ENCODE measurements around the gene SBK2.
A peak's percentile ranks its signal among the peaks of the same experiment; 100 is the strongest.
"Not testable (repeated sequence)": the region's sequence is repeated elsewhere in the genome, so short reads cannot be mapped to it uniquely, and the experiment has no call there.

Gene SBK2

GRCh38 chr19:55500368-55500952, 36.5 kb downstream of the SBK2 start:
- no peak for DNase-seq (ENCODE audit: low read depth)

DNA sequence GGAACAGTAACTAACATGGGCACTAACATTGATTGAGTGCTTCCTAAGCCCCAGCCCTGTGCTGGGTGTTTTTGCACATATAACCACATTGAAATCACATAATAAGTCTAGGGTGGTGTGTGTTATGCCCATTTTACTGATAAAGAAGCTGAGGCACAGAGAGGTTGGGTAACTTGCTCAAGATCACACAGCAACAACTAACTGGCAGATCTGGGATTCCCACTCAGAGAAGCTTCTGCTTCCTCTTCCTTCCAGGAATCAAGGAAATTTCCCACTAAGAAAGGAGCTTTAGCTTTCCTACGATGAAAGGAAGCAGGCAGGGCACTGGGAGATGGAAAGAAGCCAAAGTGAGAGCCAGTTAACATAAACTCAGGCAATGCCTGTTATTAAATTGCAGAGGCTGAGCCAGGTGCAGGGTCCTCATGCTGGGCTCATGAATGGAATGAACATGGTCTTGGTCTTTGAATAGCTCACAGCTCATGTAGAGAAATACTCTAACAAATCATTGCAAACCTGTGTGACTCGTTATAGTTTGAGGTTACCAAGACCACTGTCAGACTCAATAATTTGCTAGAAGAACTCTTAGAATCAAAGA, 38.6 kb downstream of the SBK2 start:
- DNase-seq (ENCODE audit: low read depth): no peak

DNA sequence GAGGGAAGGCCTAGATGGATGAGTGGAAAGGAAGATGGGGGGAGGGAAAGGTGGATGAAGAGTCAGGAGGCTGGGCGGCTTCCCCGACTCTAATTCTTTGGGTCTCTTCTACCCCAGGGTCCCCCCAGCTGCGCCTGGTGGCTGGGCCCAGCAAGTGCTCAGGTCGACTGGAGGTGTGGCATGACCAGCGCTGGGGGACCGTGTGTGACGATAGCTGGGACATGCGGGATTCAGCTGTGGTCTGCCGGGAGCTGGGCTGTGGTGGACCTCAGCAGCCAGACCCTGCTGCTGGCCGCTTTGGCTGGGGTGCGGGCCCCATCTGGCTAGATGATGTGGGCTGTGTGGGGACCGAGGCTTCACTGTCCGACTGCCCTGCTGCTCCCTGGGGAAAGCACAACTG, 39.2 kb downstream of the SBK2 start:
- no peak for DNase-seq (ENCODE audit: low read depth)

DNA sequence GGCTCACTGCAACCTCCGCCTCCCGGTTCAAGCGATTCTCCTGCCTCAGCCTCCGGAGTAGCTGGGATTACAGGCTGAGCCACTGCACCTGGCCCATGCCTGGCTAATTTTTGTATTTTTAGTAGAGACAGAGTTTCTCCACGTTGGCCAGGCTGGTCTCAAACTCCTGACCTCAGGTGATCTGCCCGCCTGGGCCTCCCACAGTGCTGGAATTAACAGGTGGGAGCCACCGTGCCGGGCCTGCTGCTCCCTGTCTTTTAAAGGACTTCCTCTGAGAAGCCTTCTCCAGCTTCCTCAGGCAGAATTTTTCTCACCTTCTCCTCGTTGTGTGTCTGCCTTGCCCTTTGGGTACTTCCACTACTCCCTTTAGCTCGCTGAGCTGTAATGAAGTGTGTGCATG, 40.1 kb downstream of the SBK2 start:
- DNase-seq (ENCODE audit: low read depth): not testable (repeated sequence)

DNA sequence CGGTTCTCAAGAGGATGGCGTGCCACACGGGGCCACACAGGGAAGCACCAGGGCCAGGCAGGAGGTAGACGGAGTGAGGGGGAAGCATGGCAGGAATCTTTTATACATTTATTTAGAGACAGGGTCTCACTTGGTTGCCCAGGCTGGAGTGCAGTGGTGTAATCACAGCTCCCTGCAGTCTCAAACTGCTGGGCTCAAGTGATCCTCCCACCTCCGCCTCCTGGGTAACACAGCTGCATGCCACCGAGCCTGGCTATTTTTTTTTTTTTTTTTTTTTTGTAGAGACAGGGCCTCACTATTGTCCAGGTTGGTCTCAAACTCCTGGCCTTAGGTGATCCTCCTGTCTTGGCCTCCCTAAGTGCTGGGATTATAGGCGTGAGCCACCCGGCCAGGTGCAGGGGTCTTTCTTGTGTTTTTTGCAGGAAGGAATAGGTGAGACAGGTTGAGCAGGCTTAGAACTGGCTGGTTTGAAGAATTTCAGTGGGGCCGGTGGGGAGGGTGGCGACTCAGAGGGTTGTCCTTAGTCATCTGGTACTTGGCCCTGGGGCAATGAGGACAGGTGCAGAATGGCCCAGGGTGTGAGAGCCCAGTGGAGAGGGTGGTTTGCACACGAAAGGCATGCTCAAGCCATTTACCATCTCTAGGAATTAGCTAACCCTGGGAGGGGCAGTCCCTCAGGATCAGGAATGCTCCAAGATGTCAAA, 41.1 kb downstream of the SBK2 start:
- no peak for DNase-seq (ENCODE audit: low read depth)

DNA sequence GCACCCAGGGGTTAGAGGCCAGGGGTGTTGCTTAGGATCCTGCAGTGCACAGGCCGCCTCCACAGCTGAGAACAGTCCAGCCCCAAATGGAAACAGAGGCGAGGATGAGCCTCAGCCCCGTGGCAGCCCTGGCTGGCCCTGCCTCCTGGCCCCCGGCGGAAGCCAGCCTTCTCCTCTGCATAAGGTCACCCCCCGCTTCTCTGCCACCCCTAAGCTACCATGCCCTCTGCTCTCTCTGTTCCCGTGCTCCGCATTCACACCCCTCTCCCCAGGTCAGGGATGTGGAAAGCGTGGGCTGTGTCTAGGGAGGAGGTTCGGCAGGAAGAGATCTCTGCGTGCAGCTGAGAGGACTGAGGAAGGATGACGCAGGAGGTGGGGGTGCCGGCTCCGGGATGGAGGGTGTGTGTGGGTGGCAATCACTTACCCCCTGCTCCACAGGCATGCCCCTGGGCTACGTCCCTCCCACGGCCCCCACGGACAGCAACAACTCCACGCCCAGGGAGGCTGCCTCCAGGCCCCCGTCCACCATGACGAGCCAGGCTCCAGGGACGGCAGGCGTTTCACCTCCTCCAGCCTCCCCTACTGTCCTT, 42.7 kb downstream of the SBK2 start:
- DNase-seq (ENCODE audit: low read depth): no peak

DNA sequence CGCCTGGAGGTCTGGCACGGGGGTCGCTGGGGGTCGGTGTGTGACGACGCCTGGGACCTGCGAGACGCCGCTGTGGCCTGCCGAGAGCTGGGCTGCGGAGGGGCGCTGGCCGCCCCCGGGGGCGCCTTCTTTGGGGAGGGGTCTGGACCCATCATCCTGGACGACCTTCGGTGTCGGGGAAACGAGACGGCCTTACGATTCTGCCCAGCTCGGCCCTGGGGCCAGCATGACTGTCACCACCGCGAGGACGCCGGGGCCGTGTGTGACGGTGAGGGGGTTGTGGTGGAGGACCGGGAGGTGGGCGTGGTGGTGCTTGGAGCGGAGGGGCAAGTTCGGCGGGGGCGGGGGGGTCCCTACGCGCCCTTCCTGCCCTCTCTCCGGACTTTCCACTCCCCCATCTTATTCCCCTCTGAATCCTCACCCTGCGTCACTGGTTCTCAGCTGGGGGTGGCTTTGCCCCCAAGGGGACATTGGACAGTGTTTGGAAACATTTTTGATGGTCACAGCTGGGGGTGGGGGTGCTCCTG, 43.2 kb downstream of the SBK2 start:
- DNase-seq (ENCODE audit: low read depth): no peak

- DNase-seq (ENCODE audit: low read depth): no peak
These were observed 43.8 kb downstream of the SBK2 start for GRCh38 chr19:55493052-55493644.

DNA sequence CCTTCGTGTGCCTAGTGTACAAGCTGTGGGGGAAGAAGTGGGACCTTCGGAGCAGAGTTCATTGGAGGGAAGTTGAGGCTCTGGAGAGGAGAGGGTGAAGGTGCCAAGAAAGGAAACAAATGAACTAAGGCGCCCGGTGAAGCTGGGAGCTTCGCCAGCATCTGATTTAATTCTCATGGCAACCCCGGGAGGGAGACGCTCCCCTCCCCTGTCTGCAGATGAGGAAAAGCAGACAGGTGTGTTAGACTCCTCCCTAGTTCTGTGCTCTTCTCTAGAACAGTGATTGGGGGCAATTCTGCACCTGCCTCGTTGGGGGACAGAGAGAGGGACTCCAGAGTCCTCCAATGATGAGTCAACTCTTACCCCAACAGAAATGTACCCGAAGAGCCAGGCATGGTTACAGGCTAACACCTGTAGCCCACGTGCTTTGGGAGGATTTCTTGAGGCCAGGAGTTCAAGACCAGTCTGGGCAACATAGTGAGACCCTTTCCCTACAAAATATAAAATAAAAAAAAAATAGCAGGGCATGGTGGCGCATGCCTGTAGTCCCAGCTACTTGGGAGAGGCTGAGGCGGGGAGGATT, 44.5 kb downstream of the SBK2 start:
- no peak for DNase-seq (ENCODE audit: low read depth)

DNA sequence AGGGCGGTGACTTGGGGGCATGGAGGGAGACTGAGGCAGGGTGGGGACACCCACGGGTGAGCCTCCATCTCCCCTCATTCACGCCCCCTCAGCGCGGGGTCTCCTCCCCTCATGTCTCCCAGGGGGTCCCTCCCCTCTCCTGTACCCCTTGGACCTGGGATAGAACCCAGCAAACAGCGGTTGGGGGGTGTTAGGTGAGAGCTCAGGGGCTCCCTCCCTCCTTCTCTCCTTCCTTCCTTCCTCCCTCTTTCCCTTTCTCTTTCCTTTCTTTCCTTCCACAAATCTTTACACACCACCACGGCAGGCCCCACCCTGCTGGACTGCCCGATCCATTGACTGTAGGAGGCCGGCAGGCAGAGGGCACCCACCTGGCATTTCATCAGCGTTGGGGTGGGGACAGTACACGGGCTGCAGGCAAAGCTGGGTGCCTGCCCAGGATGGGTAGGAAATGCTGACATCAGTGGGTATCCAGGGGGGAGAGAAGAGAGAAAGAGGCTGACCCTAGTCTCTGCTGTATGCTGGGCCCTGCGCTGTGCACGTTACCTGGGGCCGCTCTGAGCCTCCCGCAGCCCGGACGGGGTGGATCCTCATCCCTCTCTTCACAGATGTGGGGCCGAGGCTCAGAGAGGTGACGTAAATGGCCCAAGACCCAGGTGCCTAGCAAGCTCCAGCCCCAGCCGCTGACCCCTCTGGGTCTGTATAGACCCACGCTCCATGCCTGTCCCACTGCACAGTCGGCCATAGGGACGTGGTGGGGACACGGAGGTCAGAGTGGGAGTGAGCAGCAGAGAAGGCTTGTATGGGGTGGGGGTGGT, 45.2 kb downstream of the SBK2 start:
- DNase-seq (ENCODE audit: low read depth): no peak

DNA sequence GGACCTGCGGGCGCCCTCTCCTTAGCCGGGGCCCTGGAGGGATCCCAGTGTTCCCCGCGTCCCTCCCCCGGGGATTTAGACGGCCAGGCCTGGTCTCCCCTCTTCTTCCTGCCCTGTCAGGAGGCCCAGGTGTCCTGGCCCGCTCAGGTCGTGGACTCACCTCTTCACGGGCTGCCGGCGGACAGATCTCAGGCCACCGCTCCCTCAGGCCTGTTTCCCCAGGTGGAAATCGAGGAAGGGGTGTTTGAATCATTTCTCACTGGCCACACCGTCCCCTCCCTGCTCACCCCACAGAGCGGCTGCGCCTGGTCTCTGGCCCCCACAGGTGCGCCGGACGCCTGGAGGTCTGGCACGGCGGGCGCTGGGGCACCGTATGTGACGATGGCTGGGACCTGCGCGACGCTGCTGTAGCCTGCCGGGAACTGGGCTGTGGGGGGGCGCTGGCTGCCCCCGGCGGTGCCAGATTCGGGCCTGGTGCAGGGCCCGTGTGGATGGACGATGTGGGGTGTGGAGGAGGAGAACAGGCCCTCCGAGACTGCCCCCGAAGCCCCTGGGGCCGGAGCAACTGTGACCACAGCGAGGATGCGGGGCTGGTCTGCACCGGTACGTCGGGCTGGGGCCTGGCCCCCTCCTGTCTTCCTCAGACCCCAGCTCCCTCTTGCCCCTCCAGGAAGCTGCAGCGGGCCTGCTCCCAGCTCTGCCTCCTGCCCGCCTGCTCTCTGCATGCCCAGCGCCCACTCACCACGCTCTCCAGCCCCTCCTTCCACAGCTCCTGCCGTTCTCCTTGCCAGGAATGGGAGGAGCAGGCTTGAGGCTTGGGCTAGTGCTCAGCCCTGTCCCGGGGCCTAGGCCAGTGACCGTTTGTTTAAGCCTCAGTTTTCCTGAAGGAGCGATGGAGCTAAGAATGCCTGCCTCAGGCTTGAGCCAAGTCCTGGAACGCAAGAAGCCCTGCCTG, 46.2 kb downstream of the SBK2 start:
- no peak for DNase-seq (ENCODE audit: low read depth)

DNA sequence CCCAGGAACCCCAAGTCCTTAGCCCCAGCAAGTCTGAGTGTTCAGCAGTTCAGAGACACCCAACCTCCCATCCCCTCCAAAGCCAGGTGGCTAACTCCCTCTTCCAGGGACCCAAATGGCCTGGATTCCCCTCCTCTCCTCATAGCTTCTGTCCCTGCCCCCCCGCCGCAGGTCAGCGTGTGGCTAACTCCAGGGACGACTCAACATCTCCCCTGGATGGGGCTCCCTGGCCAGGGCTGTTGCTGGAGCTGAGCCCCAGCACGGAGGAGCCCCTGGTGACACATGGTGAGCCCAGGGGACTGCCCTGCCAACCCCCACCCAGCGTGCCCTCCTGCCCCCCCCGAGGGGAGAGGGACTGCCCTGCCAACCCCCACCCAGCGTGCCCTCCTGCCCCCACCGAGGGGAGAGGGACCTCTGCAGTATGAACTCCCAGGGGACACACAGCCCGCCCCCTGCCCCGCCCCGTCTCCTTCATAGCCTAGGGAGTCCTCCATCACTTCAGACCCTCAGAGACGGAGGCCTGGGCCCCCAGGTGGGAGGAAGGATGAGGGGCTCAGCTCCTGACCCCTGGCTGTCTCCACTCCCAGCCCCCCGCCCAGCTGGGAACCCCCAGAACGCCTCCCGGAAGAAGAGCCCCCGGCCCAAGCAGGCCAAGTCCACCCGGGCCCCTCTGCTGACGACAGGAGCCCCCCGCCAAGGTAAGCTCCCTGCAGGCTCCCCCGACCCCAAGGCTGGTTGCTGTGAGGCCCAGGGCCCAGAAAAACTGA, 47.0 kb downstream of the SBK2 start:
- no peak for DNase-seq (ENCODE audit: low read depth)

DNA sequence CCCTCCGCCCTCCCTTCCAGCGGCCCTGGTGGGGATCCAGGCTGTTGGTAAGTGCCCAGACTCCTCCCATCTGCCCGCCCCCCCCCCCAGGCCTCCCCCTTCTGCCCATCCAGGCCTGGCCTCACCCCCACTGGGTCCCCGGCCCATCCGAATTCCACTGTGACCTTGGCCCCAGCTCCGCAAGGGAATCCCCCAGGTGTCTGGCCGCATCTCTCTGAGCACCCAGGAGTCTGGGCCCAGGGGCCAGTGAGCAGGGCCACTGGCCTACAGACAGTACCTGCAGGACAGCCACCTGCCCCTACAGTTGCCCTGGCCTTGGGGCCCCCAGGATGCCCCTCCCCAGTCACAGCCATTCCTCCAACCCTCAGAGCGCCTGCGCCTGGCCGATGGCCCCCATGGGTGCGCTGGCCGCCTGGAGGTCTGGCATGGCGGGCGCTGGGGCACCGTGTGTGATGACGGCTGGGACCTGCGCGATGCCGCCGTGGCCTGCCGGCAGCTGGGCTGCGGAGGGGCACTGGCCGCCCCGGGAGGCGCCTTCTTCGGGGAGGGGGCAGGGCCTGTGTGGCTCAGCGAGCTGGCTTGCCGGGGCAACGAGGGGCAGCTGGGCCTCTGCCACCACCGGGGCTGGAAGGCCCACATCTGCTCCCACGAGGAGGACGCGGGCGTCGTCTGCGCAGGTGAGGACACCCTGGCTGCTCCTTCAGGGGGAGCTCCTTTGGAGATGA, 47.8 kb downstream of the SBK2 start:
- no peak for DNase-seq (ENCODE audit: low read depth)

GRCh38 chr19:55487924-55488687, 48.8 kb downstream of the SBK2 start, which contains the start of gene SSC5D:
Gene SSC5D, plus strand, starts transcription at chr19:55488436. Its CDS starts 154 bp downstream, at chr19:55488590.
- no peak for DNase-seq (ENCODE audit: low read depth)

DNA sequence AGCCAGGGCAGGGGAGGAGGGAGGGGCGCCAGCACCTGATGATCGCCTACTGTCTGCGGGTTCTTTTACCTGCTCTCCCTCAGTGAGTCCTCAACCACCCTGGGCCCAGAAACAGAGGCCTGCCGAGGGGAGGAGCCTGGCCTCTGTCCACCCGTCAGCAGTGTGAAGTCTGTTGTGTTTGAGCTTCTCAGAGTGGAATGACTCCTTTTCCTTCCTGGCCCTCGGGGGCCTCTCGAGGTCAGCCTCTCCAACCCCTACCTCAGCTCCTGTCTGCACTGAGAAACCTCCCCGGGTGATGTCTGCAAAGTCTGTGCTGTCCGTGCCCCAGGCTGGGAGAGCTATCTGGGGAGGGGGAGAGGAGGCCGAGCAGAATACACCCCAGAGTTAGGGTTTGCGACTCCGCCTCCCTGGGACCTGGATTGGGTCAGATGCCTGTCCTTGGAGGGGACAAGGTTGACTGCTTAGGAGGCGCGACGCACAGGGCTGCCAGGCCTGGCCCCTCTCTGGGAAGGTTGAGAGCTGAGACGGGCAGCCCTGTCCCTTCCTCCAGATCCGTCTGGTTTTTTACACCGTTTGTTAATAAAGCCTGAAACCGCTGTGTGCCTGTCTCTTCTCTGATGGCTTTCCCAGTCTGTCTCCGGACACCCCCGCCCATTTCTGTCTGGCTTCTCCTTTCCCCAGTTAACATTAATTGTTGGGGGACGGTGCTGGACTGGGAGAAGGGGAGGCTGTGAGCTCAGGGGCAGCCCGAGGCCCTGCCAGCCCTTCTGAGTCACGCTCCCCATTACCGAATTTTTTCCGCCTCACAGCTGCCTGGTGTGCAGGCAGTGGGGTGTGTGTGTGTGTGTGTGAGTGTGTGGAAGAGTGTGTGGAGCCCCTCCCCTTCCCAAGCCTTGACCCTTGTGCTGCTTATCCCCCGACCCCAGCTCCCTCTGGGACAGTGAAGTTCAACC, 49.7 kb downstream of the SBK2 start:
- DNase-seq (ENCODE audit: low read depth): peak; percentile 29
